ENCODE measurements around the gene ARHGAP5.

Gene ARHGAP5

GRCh38 chr14:32134448-32135097 is 57.5 kb downstream of the ARHGAP5 start:
- TF ChIP-seq CTCF (conservative IDR thresholded peaks at IDR 0.05; ENCODE audit: low read depth): no peak
- DNase-seq (ENCODE audit: low spot score): peak; percentile 26
- ChIA-PET CTCF (no interaction called here), POLR2A (ENCODE audit: low non-redundant PET) (no interaction called here)
- H3K27ac ChIP-seq: no peak overlapping the region

GRCh38 chr14:32136027-32136825 is 59.1 kb downstream of the ARHGAP5 start:
- CTCF ChIA-PET: no interaction called here
- POLR2A ChIA-PET (ENCODE audit: low non-redundant PET): no interaction called here
- H3K27ac ChIP-seq: no peak overlapping the region
- no peak for TF ChIP-seq CTCF (conservative IDR thresholded peaks at IDR 0.05; ENCODE audit: low read depth)
- no peak for DNase-seq (ENCODE audit: low spot score)

- no peak for TF ChIP-seq CTCF (conservative IDR thresholded peaks at IDR 0.05; ENCODE audit: low read depth)
- ChIA-PET CTCF (no interaction called here), POLR2A (ENCODE audit: low non-redundant PET) (no interaction called here)
- DNase-seq (ENCODE audit: low spot score): no peak
- H3K27ac ChIP-seq: no peak overlapping the region
Measured at GRCh38 chr14:32137313-32137712, 60.2 kb downstream of the ARHGAP5 start.

GRCh38 chr14:32137892-32138291 is 60.8 kb downstream of the ARHGAP5 start:
- ChIA-PET CTCF (no interaction called here), POLR2A (ENCODE audit: low non-redundant PET) (no interaction called here)
- no peak for DNase-seq (ENCODE audit: low spot score)
- H3K27ac ChIP-seq: no peak overlapping the region
- no peak for TF ChIP-seq CTCF (conservative IDR thresholded peaks at IDR 0.05; ENCODE audit: low read depth)

- DNase-seq (ENCODE audit: low spot score): no peak
- H3K27ac ChIP-seq: no peak overlapping the region
- ChIA-PET POLR2A (ENCODE audit: low non-redundant PET) (no interaction called here), CTCF (no interaction called here)
- no peak for TF ChIP-seq CTCF (conservative IDR thresholded peaks at IDR 0.05; ENCODE audit: low read depth)
Measured at GRCh38 chr14:32142341-32142740, 65.2 kb downstream of the ARHGAP5 start.

GRCh38 chr14:32142754-32143437 is 65.8 kb downstream of the ARHGAP5 start:
- ChIA-PET POLR2A (ENCODE audit: low non-redundant PET) (no interaction called here), CTCF (no interaction called here)
- H3K27ac ChIP-seq: no peak overlapping the region
- no peak for DNase-seq (ENCODE audit: low spot score)
- no peak for TF ChIP-seq CTCF (conservative IDR thresholded peaks at IDR 0.05; ENCODE audit: low read depth)
